ENCODE data around the gene PLEK.

GRCh38 chr2:68414876-68415275, 49.8 kb downstream of the PLEK start:
- TF ChIP-seq CTCF (IDR thresholded peaks at IDR 0.05; ENCODE audit: low read depth, low read length, poor library complexity, severe bottlenecking): no peak
- TF ChIP-seq EZH2phosphoT487 (IDR thresholded peaks at IDR 0.05; ENCODE audit: borderline replicate concordance, low read length): no peak
